Middle frontal gyrus (tissue), 1 donor: Measurements from ENCODE around the gene ACER2.

Source experiments
- DNase-seq: peaks from one replicate; pipeline ENCODE4 v3.0.0-alpha.2; 2015; ENCODE audit warnings: low spot score; ENCODE audit errors: extremely low spot score

Gene ACER2

GRCh38 chr9:19484699-19485098 is 75.9 kb downstream of the ACER2 start:
- DNase-seq, result no peak

GRCh38 chr9:19485193-19485592 is 76.4 kb downstream of the ACER2 start:
- DNase-seq, result no peak

- DNase-seq, result no peak
Observed at GRCh38 chr9:19486803-19487202, 78.0 kb downstream of the ACER2 start.

- DNase-seq, result peak; percentile 51
Observed at GRCh38 chr9:19488721-19489120, 79.9 kb downstream of the ACER2 start.

GRCh38 chr9:19490269-19490668 is 81.5 kb downstream of the ACER2 start:
- no peak for DNase-seq

- no peak for DNase-seq
Observed at GRCh38 chr9:19490828-19491227, 82.0 kb downstream of the ACER2 start.

GRCh38 chr9:19492775-19493173 is 84.0 kb downstream of the ACER2 start:
- no peak for DNase-seq

- DNase-seq, result peak; percentile 81
Observed at GRCh38 chr9:19493174-19493811, 84.5 kb downstream of the ACER2 start.

GRCh38 chr9:19493876-19494275 is 85.1 kb downstream of the ACER2 start:
- DNase-seq, result no peak

- DNase-seq, result no peak
Observed at GRCh38 chr9:19495186-19496028, 86.6 kb downstream of the ACER2 start.

- DNase-seq, result no peak
Observed at GRCh38 chr9:19496321-19497050, 87.7 kb downstream of the ACER2 start.

GRCh38 chr9:19497276-19497675 is 88.5 kb downstream of the ACER2 start:
- DNase-seq, result no peak

- no peak for DNase-seq
Observed at GRCh38 chr9:19498015-19498414, 89.2 kb downstream of the ACER2 start.
